NCI-H187 treated with DMSO at 0.1 percent for 48 hours (cell line): ENCODE measurements around the gene CSF1R.

Experiments used
- DNase-seq: peaks from one replicate; lab custom pipeline; 2025; lab: John Stamatoyannopoulos, UW

The CSF1R gene

DNA sequence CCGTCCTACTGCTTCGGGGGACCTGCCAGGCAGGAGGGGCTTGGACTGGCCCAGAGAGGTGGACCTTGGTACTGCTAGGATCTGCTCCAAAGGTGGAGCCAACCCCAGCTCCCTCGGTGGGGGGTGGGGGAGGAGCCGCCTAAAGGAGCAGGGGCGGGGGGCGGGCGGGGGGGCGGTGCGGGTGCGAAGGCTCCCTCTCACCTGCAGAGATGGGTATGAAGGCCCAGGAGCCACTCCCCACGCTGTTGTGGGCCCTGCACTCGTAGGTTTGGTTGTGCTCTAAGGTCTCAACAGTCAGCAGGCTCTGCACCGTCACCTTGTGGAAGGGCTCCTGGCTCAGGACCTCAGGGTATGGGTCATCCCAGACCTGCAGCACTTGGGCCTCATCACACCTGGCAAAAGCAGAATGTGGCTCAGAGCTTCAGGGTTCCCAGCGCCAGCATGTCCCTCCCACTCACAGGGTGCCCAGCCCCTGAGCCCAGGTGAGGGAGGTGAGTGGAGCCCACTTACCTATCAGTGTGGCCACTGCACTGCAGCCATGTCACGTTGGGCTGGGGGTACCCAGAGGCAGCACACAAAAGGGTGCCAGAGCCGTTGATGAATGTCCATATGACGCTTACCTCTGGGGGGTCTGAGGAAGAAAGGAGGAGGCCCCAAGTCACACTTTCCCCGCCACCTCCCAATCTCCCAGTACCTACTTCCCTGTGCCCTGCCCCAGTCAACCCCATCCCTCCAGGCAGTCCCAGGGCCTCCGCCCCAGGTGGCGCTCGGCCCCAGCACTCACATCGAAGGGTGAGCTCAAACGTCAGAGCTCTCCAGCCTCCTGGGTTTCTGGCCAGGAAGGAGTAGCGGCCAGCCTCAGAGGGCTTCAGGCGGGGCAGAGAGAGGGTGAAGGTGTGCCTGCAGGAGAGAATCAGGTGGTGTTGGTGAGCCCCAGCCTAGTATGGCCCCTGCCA lies 16.4 kb downstream of the CSF1R start:
- DNase-seq = no peak

DNA sequence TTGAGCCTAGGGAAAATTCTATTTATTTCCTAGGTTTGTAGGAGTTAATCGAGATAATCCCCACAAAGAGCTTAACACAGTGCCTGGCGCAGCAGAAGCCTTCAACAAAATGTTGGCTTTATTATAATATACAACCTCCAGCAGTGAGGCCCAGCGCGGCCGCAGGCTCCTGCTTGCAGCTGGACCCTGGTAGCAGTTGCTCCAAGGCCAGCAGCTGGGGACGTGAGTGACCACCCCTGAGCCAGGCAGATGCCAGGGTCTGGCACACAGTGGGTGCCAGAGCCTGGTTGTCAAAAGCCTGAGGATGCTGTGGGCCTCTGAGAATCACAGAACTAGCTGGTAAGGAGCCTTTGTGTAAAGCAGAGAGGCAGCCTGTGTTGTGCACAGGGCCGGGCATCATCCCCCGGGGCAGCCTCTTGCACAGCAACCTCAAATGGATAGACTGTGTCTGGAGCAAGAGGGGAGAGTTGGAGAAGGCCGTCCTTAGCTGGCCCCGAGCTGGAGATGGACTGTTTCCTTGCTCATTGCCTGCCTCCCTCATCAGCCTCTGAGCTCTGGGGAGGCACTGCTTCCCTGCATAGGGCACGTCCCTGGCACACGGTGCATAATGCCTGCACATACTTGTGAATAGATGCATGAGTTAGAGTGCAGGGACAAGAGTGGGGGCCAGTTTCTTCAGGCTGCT lies 17.3 kb downstream of the CSF1R start:
- DNase-seq = no peak

DNA sequence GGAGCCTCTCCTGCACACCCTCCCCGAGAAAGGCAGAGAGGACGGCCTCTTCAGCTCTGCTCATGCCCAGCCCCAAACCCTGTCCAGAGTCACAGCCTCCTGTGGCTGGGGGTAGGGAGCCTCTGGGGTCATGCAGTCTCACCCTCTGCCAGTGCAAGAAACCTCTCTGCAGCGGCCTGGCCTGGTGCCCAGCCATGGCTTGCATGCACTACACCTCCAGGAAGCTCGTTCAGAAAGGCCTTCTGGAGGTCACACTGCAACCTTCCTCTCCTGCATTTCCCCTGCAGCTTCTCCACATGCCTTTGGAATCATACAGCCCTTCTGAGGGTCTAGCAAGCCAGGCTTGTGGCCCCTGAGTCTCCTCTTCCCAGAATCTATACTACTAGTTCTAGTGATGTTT lies 17.9 kb downstream of the CSF1R start:
- no peak for DNase-seq

DNA sequence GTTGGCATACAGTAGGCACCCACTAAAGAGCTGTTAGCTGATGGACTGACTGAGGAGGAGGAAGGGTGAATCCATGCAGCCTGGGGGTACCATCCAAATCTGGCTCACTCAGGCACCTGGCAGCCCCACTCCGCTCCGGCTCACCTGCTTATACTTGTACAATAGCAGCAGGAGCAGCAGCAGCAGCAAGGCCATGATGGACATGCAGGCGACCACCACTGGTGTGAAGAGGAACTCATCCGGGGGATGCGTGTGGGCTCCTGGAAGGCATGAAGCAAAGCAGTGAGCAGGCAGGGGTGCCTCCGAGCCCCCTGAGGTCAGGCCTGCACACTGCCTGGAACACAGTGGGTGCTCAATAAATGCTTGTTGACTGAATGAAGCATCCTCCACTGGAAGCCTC lies 18.3 kb downstream of the CSF1R start:
- DNase-seq = no peak

DNA sequence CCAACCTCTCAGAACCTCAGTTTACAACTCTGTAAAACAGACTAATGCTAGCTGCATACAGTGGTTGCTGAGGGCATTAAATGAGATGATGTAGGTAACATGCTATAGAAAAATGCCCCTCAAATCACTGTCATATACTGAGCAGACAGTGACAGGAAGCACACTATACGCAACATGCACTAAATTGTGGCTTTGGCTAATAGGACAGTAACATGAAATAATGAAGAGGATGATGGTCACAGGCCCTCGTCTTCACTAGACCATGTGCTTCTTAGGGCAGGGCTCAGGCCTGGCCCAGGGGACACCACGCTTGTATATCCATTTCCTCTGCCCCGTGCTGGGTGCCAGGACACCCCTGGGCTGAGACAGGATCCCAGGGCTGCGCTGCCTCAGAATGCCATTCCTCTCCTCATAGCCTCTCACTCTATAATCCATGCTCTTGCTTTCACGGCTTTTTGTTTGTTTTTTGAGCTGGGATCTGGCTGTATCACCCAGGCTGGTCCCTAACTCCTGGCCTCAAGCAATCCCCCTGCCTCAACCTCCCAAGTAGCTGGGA lies 18.9 kb downstream of the CSF1R start:
- DNase-seq = no peak

DNA sequence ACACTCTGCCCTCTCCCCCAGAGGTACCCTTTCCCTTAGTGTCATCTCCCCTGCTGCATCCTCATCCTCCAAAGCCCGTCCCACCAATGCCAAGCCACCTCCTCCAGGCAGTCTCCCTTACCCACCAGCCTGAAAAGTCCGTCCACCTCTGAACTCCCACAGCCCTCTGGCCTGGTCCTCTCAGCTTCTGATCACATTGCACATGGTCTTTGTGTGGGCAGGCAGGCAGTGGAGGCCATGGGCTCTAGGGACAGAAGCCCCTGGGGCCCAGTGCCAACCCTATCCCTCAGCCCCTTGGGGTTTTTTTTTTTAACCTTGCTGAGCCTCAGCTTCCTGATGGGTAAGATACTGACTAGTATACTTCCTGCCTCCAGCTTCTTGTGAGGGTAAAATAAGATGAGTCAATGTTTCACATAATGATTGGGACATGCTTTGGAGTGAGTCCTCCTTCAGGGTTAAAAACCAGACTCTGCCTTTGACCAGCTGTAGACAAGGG lies 19.4 kb downstream of the CSF1R start:
- no peak for DNase-seq

DNA sequence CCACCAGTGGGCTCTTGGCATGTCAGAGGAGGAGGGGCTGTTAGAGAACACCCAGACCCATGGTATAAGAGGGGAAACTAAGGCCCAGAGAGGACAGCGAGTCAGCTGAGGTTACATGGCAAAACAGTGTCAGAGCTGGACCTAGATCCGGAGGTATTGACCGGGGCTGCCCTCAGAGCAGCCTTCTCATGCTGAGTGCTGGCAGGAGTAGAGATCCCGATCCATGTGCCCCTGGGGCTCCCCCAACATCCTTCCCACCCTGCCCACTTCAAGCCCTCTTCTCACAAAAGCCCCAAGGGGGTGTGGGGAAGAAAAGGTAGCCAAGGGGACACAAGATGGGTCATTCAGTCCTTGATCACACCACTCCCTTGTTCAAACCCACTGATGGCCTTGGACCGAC lies 19.9 kb downstream of the CSF1R start:
- no peak for DNase-seq

DNA sequence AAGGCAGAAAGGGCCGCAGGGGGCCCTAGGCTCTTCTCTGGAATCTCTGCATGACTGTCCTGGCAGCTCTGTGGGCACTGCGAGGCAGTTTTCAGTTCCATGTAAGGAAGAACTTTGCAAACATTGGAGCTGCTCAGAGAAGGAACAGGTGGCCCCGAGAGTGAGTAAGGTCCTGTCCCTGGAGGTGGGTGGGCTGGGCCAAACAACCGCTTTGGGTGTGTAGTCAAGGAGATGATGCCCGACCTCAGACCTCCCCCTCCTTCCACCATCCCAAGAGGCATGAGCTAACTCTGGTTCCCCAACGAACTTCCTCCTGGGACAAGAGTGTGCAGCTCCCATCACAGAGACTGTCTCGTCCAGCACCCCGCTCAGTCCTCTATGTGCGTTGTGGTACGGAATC lies 20.5 kb downstream of the CSF1R start:
- no peak for DNase-seq

DNA sequence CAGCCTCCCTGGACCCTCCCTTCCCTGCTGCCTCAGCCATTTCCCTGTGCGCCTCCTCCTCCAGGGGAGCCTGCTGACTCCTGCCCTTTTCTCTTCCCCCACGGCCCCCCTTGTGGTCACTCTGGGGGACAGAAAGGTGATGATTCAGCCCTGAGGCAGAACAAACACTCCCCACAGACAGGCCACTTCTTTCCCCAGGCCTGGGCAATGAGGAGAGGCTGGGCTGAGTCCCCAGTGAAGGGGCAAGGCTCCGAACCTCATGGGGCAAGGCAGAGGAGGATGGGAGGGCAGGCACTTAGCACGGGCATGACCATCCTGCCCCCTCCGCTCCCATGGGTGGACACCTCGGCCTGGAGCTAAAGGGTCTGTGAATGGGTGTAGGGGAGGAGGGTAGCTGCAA lies 21.0 kb downstream of the CSF1R start:
- DNase-seq = no peak

DNA sequence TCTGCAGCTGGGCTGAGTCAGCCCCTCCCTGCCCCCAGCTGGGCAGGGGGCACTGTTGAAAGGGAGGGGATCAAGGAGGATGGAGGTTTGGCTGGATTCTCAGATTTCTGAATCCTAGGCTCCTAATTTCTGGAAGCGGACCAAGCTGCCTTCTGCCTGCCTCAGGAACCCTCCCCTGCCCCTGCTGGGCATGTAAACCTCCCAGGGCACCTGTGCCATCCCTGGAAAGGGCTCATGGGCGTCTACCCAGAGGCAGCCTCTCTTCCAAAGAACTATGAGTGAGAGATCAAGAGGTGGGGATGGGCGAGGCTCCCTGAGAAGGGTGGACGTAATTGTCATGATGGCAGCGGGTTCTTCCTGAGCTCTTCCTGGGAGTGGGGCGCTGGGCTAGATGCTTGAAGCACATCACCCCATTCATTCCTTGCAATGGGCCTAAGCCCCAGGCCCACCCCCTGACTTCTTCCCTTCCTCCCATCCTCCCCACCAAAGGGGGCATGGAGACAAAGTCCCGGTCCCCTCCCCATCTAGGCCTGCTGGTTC lies 21.6 kb downstream of the CSF1R start:
- no peak for DNase-seq

DNA sequence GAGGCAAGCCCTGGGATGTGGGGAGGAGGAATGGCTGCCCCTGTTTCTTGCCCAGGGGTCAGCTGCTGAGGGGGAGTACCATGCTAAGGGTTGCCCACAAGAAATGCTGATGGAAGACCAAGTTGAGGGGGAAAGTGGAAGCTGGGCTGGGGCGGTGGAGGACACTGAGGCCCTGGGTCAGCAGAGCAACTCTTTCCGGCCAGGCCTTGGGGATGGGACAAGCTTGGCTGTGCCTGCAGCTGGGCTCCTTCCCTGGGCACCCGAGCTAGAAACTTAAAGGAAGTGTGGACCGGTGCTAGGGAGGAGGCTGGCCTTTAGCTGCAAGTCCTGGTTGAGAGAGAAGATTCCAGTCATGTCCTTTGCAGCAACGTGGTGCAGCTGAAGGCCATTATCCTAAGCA lies 22.7 kb downstream of the CSF1R start:
- DNase-seq = no peak

DNA sequence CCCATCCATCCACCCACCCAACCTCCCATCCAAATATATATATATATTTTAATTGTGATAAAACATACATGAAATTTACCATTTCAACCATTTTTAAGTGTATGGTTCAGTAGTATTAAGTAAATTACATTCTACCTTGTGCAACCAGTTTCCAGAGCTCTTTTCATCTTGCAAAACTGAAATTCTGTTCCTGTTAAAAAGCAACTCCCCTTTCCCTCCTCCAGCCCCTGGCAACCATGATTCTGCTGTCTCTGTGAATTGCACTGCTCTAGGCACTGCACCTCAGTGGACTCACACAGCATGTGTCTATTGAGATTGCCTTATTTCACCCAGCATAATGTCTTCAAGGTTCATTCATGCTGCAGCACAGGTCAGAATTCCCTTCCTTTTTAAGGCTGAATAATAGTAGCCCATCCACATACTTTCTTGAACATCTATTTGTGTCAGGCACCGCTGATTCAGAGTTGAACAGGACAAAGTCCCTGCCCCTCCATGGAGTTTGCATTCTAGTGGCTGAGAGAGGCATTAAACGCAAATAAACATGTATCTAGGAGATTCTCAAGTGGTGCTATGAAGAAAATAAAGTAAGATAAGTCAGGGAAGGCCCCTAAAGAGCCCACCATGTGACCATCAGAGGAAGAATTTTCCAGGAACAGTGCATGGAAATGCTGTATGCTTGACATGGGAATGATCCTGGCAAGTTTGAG lies 24.0 kb downstream of the CSF1R start:
- no peak for DNase-seq

DNA sequence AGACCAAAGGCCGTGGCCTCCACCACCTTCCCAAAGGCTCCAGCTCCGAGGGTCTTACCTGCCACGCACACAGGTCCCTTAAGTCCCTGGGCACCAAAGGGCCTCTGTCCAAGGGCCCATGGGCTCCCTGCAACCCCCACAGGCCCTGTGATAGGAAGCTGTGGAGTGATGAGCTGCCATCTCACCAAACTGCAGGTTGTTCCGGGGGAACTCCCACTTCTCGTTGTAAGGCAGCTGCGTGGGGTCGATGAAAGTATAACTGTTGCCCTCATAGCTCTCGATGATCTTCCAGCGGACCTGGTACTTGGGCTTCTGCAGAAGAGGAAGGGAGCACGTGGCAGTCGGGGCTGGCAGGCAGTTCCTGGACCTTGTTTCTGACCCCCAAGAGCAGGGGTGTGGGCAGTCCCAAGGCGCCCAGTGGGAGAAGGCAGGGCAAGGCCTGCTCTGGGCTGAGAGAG lies 24.8 kb downstream of the CSF1R start:
- DNase-seq = no peak

DNA sequence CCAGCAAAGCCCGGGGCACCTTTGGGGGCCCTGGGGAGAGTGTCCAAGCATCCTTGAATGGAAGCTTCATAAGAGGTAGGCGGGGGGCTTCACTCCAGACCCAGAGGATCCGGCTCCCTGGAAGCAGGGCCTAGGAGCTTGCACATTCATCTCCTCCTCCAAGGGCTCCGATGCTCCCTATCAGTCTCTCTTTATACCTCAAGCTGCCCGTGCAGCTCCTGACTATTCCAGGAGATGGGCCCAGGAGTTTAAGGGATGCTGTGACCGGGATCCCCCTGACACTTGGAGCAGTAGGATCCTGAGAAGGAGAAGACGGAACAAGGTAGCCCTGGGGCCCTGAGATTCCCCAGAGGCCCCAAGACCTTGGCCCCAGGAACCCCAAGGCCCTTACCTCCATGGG lies 25.9 kb downstream of the CSF1R start:
- DNase-seq = no peak

DNA sequence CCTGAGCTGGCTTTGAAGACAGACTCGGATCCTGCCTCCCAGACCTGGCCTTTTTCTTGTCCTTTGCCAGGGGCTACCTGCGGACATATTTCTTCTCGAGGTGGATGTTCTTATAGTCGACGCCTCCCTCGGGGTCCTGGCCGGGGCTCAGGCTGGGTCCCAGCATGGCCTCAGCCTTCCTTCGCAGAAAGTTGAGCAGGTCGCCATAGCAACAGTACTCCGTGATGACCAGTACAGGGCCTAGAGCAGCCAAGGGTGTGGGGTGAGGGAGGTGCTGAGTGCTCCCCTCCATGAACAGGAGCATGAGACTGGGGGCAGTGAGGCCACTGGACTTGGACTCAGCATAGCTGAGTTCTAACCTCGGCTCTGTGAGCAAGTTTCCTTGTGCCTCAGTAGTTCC lies 26.7 kb downstream of the CSF1R start:
- DNase-seq = no peak

DNA sequence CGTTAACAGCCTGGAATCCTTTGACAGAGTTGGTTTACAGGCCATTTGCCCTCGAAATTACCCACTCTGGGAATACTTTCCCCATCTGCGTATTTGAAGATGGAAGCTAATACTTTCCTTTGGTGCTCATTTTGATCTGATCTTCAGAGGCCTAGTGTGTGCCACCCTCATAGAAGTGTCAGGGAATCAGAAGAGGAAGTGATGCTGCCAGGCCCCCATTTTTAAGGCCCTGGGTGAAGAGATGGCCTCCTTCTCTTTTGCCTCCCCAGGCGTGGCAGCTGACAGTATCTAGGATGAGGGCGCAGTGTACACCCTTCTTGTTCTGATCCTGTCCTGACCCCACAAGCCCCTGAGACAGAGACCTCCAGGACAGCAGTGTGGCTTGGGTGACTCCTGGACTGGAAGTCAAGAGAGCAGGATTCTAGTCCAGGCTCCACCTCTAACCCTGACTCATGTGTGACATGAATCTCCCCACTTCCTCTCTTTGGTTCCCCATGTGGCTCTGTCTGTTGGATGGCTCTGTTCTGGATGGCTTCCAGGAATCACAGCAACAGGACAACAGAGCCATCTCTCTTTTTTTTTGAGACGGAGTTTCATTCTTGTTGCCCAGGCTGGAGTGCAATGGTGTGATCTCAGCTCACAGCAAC lies 27.8 kb downstream of the CSF1R start:
- DNase-seq = no peak

DNA sequence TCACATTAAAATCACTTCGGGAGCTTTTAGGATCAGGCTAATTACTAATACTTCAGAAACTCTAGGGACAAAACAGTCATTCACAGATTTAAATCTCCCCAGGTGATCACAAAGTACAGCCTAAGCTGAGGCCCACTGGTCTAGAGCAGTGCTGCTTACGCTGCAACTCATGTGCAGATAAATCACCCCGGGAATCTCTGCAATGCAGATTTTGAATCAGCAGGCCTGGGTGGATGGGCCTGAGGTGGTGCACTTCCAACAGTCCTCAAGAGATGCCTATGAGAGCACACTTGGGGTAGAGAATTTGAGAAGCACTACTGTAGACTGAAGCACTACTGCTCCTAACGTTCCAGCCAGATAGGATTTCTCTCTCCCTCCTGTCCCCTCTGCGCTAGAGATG lies 28.4 kb downstream of the CSF1R start:
- DNase-seq = no peak

DNA sequence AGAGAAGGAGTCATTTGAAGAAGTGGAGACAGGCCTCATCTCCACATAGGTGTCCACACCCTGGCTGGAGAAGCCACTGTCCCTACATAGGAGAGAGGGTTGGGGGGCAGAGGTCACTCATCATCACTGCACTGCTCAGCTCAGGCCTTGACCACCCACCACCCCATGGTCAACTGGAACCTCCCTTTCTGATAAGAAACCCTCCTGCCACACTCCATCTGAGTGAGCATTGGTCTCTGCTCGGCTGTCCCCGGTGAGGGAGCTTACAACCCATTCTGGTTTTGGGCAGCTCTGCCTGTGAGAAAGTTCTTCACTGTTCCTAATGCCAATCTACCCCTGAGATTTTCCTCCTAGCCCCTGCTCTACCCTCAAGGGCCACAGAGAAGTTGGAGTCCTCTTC lies 28.8 kb downstream of the CSF1R start:
- DNase-seq = no peak

DNA sequence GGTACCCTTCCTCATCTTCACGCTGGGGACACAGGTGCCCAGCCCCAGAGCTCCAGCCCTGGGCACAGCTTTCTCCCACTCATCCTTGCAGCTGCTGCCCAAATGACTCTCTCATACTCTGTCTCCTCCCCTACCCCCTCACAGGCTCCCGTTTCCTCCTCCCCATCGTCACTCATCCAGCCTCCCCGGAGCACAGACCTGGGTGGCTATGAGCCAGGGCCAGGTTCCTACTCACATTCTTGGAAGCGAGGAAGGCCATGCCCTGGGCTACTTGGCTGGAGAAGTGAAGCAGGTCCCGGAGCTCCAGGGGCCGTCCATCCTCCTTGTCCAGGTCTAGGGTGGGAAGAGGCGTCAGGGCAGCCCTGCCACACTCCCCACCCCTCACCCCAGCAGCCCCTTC lies 29.3 kb downstream of the CSF1R start:
- no peak for DNase-seq

DNA sequence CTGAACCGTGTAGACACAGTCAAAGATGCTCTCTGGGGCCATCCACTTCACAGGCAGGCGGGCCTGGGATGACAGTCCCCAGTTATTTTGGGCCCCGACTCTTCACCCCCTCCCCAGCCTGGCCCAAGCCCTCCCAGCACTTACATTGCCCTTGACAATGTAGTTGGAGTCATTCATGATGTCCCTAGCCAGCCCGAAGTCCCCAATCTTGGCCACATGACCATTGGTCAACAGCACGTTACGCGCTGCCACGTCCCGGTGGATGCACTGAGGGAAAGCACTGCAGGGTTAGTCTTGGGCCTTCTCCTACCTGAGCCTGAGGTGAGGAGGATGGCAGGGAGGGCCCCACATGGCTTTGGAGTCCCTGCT lies 30.3 kb downstream of the CSF1R start:
- no peak for DNase-seq

DNA sequence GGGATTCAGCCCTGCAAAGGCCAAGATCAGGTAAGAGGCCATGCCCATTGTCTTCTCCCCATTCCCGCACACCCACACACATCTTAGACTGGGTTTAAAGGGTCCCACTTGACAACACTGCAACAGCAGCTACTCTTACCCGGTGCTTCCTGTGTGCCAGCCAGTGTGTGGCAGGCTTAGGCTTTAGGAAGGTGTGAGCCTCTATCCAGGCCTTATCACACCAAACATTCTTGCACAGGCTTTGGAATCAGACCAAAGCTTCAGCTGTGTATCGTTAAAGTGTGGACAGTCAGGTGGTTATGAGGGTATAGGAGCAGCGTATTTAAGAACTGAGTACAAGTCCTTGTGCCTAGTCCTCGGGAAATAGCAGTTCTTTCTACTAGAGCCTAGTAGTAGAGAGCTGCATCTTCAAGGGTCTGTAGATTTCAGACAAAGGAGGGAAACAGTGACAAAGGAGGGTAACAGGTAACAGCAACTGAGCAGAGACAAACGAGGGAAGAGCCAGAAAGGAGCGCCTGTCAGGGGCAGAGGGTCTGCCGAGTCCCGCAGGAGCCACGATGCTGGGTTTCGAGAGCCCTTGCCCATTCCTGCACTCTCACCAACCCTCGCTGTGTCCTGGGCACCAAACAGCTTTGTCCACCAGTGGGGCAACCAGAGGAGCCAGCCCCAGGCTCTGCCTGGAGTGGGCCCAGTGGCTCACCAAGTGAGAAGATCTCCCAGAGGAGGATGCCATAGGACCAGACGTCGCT lies 30.9 kb downstream of the CSF1R start:
- no peak for DNase-seq
